A172 (cell line): ENCODE results near the gene PLA2G3. TPM values are rescaled to one million over a fixed set of nuclear protein-coding genes. Genes with fewer than 3 reads are reported as not detected.

ENCODE experiments used
- DNase-seq: peaks from one replicate; pipeline ENCODE4 v3.0.0-alpha.2; 2015; ENCODE audit warnings: low spot score
- total RNA-seq: library from RNA; depleted of rRNA; stranded (reverse); fragments of >200 nt; shearing (Covaris generic); gene quantifications from 2 replicates; pipeline ENCODE4 v1.2.3, GENCODE V29; 2014

PLA2G3 gene
- total RNA-seq, 1 experiment from 2014 or later, result not detected

DNA sequence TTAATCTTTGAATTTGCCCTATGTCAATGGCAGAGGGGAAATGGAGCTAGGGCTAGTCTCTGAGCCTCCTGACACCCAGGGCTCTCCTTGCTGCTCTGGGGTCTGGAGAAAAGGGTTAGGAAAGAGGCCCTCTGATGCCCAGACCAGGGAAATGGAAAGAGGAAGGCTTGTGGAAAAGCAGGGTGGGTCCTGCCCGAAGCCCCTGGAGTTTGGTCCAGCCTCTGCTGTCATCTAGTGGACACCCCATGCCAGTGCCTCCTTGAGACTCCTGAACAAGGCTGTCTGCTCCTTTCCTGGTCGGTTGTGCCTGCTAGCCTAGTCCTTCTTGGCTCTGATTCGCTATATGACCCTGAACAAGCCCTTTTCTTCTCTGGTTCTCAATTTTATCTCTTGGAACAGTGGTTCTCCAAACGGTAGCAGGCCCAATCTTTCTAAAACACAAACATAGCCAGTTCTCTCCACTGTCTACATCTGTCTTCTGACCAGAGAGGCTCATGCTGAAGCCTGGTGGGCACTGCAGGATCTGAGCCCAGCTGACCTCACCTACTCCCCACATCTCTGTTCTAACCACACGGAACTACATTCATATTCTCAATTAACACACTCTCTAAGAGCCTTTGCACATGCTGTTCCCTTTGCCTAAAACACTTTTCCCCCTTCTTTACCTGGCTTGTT is 8.8 kb upstream of the PLA2G3 start:
- DNase-seq, result peak; percentile 57

DNA sequence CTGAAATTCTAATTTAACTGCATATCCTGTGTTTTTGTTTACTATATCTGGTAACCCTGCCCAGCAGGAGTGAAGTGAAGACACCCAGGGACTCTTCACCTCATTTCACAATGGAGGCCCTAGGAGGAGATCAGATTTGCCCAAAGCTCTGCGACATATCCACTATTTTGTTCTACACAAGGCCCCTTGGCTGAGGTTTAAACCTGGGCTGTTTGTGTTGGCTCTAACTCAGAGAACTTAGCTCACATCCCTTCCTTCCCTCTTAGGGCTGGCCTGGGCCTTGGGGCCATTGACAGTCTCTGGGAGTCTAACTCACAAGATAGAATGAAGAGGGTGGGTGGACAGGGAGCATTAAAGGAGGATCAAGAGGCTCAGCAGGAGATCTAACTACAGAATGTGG is 8.2 kb upstream of the PLA2G3 start:
- DNase-seq, result no peak

DNA sequence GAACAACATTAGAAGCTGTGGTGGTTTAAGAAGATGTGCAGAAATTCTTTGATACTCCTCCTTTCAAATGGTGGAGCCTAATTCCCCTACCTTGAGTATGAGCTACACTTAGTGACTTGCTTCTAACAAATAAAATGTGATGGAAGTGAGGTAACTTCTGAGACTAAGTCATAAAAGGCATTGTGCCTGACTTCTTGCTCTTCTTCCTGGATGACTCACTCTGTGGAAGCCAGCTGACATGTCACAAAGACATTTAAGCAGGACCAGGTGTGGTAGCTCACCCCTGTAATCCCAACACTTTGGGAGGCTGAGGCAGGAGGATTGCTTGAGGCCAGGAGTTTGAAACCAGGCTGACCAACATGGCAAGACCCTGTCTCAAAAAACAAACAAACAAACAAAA is 3.9 kb upstream of the PLA2G3 start:
- peak; percentile 11 for DNase-seq

DNA sequence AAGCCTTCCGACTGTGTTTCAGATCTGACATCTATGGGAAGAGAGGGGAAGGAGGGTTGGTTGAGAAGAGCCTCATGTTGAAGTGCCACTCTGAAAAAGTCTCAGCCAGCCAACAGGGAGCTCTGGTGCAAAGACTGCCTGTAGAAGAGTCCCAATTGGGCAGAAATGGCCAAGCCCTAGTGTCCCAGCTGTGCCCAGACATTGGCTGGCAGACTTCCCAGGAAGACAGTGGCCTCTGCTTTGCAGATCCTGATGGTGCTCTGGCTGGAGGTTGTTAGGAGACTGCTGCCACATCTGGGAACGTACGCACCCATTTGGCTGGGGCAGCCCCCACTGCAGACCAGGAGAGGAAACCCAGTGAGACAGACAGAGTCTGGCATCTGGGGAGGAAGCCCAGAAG is 3.2 kb upstream of the PLA2G3 start:
- DNase-seq, result no peak

GRCh38 chr22:31143038-31143437 is 2.7 kb upstream of the PLA2G3 start:
- no peak for DNase-seq

GRCh38 chr22:31142285-31142684 is 2.0 kb upstream of the PLA2G3 start:
- DNase-seq, result no peak

GRCh38 chr22:31141551-31141950 is 1.2 kb upstream of the PLA2G3 start:
- no peak for DNase-seq

DNA sequence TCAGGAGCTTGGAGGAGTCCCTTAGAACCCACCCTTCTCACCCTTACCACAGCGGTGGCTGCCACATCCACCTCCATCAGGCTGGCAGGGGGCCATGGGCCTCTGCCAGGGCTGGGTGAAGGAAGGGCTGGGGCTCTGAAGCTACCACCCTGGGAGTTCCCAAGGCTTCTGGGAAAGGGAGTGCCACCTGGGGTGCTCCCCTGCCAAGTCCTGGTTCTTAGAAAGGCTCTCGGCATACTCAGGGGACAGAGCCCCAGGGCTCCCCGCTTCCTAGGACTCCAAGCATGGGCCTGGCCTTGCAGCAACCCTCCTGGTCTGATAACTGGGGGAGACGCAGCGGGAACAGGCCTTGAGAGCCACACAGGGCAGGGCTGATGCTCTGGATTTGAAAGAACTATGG is 438 bp upstream of the PLA2G3 start:
- no peak for DNase-seq

DNA sequence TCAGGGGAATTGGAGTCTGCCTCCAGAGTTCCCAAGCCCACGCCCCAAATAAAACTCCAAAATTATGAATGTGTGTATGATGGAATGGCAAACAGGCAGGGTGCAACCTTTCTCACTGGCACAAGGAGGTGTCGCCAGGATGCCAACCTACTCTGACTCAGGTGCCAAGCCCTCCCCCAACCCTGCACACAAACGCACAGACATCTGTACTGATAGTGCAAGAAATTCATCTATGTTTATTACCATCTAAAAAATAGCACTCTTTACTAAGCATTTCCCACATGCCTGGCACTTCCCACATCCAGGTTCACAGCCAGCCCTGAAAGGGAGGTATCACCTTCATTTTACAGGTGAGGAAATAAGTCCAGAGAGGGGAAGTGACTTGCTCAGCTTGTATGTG is 1.2 kb downstream of the PLA2G3 start:
- DNase-seq, result no peak

GRCh38 chr22:31138126-31138525 is 2.2 kb downstream of the PLA2G3 start:
- DNase-seq, result no peak

DNA sequence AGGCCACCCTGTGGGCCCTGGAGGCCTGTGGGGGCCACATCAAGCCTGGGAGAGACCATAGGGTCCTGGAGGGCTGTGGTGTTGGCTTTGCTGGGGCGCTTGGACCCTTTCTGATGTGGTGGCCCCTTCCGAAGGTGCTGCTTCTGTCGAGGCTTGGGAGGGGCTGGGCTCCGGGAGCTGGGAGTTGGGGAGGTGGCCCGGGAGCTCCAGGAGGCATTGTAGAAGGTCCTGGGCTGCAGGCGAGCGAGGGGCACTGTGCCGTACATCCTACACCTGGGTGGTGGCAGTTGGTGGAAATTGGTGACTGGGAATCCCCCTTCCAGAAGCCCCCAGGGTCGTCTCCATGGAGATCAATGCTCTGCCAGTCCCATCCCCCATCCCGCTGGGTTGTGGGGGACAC is 2.6 kb downstream of the PLA2G3 start:
- DNase-seq, result no peak

DNA sequence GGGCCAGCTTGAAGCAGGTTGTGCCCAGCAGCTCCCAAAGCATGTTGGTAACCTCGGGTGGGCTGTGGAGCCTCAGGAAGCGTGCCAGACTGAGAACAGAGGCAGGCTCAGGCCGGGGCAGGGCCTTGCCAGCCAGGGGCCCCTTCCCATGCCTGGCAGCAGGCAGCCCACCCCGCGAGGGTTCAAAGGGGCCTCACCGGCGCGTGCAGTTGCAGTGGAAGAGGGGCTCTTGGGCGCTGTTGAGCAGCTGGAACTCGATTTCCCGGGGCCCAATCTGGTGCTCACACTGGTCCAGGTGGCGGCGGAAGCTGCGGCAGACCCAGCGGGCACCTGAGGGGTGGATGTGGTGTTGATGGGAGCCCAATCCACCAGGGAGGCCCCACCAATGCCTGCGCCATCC is 3.6 kb downstream of the PLA2G3 start:
- DNase-seq, result no peak

DNA sequence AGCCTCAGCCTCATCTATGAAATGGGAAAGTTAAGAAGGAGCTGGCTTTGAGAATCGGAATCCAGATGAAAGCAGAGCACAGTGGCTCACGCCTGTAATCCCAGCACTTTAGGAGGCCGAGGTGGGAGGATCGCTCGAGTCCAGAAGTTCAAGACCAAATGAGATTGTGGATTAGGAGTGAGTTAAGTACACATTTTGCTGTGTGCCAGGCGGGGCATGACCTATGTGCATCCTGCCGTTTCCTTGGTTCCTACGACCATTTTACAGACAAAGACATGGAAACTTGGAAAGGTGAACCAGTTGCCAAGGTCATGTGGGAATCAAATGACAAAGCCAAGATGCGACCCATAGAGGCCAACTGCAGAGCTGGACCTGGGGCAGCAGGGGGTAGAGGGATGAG is 4.2 kb downstream of the PLA2G3 start:
- no peak for DNase-seq

GRCh38 chr22:31135706-31136105 is 4.6 kb downstream of the PLA2G3 start:
- DNase-seq, result no peak

GRCh38 chr22:31134688-31135087 is 5.6 kb downstream of the PLA2G3 start:
- DNase-seq, result no peak

- no peak for DNase-seq
Observed at GRCh38 chr22:31133911-31134310, 6.4 kb downstream of the PLA2G3 start.

DNA sequence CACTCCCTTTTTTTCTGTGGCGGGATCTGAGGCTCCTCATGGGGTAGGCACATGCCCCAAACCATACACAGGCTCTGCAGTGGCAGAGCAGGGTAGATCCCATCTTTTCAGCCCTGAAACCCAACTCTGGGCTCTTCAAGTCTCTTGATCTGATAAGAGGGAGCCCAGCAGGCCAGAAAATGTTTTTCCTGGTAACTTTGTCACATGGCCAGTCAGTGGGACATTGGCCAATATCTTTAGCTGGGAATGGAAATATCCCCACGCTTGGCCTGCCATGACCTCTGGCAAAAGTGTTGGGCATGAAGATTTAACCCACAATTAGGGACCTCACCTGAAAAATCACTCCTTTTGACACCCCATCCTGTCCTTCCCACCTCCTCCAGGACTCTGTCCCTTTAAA is 9.4 kb downstream of the PLA2G3 start:
- no peak for DNase-seq

GRCh38 chr22:31128156-31128555 is 12.2 kb downstream of the PLA2G3 start:
- no peak for DNase-seq

DNA sequence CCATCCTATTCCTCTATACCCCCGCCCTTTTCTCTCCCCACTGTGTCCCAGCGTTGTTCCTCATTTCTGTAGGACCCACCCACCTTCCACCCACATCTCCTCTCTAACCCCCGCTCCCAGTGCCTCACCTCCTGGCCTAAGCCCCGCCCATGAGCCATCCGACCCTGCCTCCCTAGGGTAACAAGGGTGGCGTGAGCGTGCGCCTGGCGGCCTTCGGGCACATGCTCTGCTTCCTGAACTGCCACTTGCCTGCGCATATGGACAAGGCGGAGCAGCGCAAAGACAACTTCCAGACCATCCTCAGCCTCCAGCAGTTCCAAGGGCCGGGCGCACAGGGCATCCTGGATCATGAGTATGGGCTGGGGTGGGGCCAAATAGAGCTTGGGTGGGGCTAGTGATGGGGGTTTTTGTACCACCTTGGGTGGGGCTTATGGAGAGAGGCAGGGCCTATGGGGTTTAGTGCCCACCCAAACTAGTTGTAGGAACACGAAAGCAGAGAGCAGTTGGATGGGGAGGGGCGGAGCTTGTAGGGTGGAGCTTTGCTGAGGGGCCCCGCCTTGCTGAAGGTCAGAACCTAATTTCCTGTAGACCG is 13.0 kb downstream of the PLA2G3 start:
- DNase-seq, result no peak

DNA sequence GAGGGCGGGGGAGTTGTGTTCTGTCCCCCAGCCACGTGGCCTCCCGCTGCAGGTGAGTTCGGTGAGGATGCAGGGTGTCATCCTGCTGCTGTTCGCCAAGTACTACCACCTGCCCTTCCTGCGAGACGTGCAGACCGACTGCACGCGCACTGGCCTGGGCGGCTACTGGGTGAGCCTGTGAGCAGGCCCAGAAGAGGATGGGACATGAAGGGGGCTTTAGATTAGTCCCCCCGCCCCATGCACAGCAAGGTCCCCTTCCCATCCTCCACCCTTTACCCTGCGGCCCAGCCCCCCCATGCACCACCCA is 13.5 kb downstream of the PLA2G3 start:
- DNase-seq, result no peak

DNA sequence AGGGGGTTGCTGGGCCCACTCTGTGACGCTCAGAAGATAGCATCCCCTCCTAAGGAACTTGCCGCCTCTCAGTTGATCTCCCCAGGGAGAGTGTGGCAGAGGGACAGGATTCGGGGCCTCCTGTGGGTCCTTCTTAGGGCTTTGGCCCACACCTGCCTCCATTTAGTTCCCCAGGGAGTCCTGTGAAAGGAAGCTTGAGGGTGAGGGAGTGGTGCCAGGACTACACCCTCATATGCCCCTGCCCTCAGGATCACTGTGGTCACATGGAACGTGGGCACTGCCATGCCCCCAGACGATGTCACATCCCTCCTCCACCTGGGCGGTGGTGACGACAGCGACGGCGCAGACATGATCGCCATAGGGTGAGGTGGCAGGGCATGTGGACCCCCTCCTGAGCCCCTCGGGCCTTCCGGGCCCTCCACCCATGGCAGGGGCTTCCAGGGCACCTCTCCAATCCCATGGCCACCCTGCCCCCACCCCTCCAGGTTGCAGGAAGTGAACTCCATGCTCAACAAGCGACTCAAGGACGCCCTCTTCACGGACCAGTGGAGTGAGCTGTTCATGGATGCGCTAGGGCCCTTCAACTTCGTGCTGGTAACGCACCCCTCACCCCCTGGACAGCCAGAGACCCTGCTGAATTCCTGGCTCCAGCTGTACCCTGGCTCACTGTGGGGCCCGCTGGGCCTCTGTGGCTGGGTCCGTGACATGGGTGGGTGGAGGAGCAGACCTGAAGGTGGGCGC is 14.0 kb downstream of the PLA2G3 start:
- no peak for DNase-seq

- DNase-seq, result no peak
Observed at GRCh38 chr22:31125521-31126117, 14.7 kb downstream of the PLA2G3 start.

- no peak for DNase-seq
Observed at GRCh38 chr22:31124811-31125465, 15.4 kb downstream of the PLA2G3 start.
